ENCODE measurements around the gene STEAP1B.
"Not testable (repeated sequence)": the region's sequence is repeated elsewhere in the genome, so short reads cannot be mapped to it uniquely, and the experiment has no call there.

STEAP1B gene

DNA sequence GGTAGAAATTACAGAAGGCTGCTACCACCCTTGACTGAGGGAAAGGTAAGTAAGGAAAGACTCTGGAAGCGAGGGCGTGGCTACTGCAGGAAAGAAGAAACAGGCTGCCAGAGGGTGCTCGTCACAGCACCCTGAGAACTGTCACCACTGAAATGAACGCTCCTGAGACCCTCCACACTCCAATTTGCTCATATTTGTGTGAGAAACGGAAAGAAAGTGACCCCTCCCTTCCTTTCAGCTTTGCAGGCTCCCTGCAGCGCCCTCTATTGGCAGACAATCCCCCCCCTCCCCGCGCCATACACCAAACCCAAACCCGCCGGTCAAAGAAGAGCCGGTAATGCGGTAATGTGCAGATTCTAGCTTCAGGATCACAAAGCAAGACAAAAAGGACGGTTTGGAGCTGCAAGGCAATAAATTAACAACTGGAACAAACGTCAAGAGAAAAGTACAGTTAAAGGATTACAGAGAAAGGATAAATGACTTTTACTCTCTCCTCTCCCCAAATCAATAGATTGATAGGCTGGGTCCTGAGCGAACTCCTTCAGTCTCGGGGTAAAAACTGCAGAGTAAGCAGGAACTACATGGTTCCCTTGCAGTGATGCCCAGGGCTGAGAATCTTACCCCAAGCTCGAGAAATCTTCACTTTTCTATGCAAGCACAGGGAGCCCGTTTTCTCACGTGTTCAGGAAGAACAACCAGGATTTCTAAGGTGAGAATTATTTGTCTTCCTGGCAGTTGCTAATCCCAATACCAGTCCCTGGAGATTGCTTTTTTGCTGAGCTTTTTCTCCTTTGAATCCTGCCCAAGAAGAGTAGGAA, 47.6 kb downstream of the STEAP1B start:
- peak; percentile 36 for DNase-seq

DNA sequence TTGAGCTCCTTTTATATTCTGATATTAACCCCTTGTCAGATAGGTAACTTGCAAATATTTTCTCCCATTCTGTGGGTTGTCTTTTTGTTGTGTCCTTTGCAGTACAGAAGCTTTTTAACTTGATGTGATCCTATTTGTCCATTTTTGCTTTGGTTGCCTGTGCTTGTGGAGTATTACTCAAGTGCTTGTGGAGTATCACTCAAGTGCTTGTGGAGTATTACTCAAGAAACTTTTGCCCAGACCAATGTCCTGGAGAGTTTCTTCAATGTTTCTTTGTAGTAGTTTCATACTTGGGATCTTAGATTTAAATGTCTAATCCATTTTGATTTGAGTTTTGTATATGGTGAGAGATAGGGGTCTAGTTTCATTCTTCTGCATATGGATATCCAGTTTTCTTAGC, 50.0 kb downstream of the STEAP1B start:
- DNase-seq = not testable (repeated sequence)

DNA sequence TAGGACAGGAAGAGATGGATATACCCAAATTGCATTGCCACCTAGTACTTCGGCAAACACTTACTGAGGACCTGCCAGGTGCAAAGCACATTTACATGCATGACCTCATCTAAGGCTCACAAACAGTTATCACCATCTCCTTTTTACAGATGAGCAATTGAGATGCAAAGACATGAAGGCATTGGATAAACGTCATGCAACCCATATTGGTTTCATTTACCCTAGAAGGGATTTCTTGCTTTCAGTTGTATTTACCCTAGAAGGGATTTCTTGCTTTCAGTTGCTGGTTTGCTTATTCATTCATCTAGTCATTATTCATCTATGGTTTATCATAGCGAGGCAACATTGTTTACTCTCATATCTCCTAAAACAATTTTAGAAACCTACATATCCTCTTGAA, 52.2 kb downstream of the STEAP1B start:
- DNase-seq = no peak

DNA sequence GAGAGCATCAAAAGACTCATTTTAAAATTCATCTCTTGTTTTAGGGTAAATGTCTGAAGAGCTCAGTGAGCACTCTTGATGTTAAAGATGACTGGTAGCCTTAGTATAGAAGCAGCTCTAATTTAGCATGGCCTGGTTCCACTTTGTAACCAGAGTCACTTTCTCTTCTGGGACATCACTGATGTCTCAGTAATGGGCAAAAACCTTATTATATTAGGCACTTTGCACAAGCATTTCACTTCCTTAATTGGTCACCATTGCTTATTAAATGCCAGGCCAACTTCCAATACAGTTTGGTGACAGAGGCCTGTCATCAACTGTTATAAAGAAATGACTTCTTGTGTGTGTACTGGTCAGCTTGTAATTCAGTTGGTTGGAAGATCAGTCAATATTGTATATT, 53.0 kb downstream of the STEAP1B start:
- DNase-seq = no peak

DNA sequence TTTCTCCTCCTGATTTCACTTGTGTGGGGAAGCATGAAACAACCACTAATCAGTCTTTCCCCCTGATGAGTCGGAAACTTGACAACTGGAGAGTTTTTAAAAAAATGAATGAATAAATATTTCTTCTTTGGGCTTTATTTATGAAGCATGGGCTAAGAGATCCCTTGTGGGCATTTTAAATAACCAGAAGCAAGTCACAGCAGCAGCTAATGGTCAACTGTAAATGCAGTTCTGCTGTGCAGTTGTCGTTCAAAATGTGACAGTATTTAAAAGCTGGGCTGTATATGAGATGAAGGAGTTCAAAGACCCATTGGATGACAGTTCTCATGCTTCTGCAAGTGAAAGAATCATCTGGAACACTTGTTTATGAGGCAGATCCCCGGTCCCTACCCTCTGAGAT, 54.1 kb downstream of the STEAP1B start:
- no peak for DNase-seq

DNA sequence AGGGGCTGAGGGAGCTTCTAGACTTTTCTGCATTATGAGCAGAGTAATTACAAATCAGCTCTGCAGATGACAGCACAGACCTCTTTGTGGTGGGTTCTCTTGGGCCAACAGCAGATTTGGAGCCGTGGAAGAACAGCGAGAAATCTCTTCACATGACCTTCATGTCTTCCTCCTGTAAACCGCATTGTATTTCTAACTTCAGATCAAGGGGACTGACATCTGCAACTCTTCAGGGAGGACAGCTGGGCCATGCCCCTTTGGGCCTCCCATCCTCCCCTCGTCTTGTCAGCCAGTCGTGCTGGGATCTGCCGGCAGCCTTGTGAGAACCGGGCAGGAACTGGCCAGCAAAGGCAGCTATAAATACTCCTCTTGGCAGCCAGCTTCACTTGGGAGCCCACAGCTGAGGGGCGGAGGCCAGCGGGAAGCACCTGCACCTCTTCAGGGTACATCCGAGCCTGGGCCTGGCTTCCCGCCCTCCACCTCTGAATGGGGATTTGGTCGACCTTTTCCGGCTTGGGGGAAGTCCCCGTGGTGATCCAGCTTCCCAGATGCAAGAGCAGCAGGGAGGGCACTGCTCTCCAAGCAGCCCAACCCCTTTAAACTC, 54.7 kb downstream of the STEAP1B start:
- no peak for DNase-seq

DNA sequence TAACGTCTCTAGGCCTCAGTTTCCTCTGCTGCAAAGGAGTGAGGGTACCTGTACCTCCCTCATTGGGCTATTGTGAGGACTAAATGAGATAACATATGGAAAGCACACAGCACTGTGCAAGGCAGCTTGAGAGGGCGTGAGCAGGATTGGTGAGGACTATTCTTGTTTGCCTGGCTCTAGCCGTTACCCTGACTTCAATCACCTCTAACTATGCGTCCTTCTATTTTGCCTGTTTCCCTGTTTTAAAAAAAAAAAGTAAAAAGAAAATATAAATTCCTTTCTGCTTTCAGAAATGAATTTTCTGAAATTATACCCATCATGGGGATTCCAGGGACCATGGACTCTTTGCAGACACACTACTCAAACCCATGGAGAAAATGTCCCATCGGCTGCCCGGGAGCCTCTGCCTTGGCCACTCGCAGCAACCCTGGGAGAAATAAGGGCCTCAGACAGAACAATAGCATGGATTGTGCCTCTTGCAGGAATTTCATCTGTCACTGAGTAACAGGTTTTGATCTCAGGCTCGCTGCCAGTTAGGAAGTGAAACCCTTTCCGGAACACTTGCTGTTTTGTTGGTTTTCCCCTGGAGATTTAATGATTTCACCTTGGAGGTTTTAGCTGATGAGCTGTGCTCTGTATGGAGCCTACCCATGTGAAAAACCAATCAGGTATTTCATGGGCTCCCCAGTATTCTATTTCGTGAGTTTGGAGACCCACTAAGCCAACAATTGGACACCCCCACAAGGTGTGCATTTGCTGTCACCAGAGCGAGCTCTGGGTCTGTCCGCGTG, 55.6 kb downstream of the STEAP1B start:
- no peak for DNase-seq

DNA sequence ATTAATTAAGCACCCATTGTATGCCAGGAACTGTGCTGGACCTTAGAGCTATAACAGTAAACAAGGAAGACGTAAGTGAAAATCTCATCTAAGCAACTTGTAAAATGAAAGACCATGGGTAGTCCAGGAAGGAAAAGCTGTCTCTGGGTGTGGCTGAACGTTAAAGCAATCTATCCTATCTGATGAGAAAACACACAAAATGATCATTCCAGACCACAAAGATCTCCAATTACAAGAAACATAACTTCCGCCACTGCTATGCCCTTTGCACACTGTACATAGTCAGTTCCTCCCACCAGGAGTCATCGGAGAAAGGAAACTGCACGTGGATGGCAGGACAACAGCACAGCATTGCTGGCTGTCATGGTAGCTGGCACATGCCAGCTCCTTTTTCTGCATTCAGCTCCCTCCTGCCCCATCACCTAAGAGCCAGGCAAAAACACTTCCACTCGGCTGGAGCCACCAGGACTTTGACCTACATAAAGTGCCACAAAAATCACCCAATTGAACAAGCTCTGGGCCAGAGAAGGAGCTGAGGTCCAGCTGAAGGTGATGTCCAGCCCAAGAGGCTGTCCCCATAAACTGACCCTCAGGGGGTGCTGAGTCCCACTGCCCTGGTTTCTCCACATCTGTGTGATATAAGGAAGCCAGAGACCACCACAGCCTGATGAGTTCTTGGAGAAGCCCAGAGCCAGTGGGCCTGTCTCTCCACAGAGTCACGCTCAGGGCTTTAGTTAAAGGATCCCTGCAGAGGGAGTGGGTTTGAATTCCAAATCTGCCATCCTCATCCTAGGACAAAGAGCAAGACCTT, 56.4 kb downstream of the STEAP1B start:
- DNase-seq = no peak

DNA sequence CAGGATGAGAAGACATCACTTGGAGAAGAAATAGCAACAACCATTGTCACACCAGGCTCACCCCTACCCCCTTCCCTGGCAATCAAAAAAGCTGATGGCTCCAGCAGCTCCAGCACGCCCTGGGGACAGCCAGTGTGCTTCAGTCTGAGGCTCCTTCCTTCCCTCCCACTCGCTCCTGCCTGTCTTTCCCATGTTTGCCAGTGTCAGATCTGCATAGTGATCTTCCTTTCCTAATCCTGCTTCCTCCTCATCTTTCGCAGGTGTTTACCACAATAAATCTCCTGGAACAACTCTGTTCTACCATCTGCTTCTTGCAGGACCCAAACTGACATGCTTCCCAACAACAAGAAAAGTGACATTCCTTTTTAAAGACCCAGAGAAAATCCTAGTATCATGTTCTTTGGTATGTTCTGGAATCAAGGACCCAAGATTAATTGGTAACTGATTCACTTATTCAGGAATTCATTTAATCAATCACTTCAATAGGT, 57.1 kb downstream of the STEAP1B start:
- no peak for DNase-seq

DNA sequence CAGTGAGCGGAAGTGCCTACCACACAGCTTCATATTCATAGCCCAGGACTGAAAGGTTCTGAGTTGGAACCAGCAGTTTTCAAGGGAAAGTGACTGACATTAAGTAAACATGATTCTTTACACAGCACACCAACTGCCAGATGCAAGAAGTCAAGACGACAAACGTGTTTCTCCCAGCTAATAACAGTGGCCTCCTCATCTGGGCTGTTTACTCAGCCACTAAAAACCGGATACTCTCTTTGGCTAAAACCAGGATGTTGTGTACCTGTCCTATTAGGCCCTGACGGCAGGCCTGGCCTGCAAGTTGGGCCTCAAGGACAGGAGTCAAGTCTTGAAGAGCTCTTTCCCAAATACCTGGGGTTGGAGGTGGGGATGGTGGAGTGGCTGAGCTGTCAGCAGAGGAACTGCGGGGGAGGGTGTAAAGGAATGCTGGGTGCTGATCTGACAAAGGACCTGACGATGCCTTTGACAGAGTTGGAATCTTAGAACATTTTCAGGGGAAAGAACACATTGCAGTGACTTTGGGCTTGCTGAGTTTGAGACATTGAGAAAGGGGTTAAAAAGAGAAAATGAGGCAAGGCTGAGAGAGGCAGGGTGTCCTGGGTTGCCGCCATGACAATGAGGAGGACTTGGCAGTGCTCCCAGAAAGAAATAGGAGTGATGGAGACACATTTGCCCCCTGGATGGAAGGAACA, 57.7 kb downstream of the STEAP1B start:
- no peak for DNase-seq

DNA sequence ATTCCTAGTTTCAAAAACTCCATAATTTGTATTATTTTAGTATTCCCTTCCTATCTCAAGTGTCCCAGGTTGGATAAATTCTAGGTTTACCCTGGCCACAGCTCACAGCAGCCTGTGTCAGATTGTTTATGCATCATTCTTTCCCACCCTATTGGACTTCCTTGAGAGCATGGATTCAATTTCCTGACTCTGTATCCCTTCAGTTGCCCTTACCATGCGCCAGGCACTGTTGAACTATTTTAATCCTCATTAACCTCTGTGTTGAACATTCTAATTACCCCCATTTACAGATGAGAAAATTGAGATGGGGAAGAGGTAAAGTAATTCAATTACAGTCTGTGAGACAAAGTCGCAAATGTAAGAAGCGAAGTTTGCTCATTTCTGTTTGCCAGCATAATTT, 58.8 kb downstream of the STEAP1B start:
- DNase-seq = no peak

DNA sequence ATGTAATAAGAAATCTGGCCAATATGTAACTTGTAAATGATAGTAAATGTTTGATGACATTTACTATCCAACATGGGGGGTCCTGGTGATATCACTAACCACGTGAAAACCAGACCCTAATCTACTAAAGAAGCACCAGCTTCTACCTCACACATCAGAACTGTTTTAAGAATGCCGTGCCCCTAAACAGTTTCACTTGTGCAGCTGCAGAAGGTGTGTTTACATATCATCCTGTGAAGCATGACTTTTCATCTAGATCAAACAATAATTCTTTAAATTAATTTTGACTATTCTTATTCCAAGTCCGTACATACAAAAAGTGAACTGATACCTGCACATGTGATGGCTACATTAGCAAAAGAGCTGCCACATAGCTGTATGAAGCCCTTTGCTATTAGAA, 61.0 kb downstream of the STEAP1B start:
- no peak for DNase-seq

DNA sequence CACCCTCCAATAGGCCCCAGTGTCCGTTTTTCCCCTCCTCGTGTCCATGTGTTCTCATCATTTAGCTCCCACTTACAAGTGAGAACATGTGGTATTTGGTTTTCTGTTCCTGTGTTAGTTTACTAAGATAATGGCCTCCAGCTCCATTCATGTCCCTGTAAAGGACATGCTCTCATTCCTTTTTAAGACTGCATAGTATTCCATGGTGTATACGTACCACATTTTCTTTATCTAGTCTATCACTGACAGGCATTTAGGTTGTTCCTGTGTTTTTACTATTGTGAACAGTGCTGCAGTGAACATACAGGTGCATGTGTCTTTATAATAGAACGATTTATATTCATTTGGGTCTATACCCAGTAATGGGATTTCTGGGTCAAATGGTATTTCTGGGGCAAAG, 63.4 kb downstream of the STEAP1B start:
- not testable (repeated sequence) for DNase-seq

DNA sequence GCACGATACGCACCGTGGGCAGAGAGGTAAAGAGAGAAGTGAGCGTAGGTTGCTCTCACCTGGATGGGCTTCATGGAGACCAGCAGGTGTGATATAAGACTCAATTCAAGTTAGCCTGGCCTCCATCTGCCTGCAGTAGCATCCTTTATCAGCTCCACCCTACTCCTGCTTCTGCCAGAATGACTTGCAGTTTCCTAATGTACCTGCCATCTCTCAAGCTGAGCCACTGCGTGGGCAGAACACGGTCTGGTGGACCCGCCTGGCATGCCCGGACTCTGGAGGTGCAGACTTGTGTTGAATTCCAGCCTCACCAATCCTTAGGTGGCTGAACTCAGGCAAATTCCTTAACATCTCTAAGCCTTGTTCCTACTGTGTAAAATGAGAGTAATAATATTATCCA, 64.3 kb downstream of the STEAP1B start:
- no peak for DNase-seq

DNA sequence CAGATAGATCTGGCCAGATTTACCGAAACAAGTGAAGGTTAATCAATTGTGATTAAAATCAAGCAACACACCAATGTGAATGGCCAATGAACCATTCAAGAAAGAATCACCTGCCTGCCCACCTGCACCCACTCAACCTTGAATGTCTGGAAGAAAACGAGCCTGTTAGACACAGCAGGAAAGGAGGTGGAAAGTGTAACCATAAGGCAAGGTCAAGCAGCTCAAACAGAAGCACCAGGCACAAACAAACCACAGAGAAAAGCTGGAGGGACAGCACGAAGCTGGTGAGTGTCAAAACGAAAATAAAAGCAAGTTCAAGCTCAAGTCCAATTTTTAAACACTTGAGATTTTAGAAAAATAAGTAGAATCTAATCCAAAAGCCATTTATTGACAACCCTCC, 64.9 kb downstream of the STEAP1B start:
- DNase-seq = no peak

DNA sequence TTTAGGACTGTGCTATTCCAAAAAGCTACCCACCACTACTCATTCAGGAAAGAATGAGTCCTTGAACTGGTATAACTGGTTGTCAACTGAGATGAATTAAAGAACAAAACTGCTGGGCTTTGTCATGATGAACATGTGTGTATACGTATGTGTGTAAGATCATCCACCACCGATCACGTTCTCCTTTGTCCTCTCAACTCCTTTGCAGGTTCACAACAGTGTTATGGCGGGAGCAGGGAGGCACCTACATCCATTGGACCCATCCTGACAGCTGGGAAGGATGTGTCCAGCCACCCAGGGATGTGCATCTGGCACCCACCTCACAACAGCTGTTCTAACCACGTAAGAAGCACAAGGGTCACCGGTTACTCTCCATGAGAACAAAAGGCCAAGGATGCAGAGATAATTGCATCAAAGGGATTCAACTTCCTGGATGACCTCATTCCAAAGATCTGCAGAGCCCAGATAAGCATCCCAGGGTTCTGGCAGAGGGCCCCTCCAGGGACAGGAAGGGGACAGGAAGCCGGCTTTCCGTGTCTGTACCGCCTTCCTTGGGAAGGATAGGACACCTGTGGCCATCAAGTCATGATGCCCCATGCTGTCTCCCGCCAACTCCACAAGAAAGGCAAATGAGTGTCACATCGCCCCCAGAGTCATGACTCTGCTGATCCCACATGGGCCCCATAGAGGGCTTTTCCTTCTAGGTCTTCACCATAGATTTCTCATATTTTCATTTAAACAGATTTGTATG, 66.1 kb downstream of the STEAP1B start:
- DNase-seq = no peak

DNA sequence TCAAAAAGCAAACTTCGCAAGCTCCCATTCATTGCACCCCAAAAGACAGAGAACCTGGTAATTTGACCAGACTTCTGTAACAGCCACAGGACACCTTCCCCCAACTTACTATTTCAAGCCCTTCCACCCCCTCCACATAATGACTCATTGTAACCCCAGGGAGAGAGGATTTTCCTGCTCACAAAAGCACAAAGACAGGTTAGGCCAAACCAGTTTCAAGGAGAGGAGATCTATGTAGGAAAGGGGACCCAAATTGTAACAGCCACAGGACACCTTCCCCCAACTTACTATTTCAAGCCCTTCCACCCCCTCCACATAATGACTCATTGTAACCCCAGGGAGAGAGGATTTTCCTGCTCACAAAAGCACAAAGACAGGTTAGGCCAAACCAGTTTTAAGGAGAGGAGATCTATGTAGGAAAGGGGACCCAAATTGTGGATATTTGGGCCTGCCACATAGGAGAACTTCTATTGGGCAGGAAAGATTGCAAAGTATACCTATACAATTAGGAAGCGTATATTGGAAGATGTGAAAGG, 66.8 kb downstream of the STEAP1B start:
- DNase-seq = not testable (repeated sequence)

DNA sequence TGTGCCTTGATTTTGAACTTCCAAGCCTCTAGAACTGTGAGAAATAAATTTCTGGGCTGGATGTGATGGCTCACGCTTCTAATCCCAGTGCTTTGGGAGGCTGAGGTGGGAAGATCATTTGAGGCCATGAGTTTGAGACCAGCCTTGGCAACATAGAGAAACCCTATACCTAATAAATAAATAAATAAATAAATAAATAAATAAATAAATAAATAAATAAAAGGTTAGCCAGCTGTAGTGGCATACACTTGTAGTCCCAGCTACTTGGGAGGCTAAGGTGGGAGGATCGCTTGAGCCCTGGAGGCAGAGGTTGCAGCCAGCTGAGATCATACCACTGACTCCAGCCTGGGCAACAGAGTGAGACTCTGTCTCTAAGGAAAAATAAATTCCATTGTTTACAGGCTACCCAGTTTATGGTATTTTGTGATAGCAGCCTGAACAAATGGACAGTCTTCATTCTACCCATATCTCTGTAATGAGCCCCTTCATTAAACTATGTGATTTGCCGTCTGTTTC, 67.7 kb downstream of the STEAP1B start:
- DNase-seq = no peak

DNA sequence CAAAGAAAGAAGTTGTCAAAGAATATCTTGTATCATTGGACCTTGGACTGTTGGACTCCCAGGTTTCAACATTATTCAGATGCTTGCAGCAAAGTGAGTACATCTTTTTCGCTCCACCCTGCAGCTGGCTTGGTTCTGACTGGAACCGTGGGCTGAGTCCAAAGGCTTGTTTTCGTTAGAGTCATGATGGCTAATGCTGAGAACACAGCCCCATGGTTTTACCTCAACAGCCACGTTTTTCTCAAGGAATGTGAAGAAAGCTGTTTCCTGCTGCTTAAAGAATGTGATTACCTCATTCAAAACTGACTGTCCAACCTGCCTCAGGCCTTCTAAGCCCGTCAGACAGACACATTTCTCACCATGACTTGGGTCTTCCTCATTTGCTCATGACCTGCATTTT, 69.5 kb downstream of the STEAP1B start:
- DNase-seq = no peak

DNA sequence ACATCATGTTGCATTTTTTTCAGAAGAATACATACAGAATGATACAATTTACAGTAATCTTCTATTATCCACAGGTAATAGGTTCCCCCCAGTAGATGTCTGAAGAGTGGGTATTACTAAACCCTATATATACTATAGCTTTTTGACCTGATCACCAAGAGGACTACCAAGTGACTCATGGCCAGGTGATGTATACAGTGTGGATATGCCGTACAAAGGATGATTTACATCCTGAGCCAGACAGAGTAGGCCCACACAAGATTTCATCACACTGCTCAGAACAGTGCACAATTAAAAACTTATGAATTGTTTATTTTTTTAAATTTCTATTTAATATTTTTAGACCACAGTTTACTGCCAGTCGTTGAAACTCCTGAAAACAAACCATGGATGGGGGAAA, 70.6 kb downstream of the STEAP1B start:
- no peak for DNase-seq

DNA sequence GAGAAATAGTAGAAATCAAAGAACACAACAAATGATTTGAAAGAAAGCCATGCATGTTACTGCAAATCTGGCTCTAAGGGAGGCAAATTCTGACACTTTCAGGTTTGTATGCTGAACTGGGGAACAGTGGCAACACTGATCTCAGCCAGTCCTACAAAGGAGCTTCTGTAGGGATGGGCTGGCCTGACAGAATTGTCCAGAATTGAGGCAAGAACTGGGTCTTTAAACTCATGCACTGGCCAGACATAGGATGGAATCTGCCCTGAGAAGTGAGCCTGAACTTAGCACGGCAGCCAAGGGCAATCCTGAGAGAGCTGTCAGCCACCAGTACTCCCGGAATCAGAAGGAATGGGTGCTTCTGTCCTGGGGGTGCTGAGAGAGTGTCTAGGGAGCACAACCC, 72.1 kb downstream of the STEAP1B start:
- DNase-seq = no peak

All from hematopoietic multipotent progenitor cell treated with erythropoietin and hydrocortisone succinate and interleukin-3 and kit ligand, for 8 days (in vitro differentiated cells).